ENCODE data around the gene BATF3. TPM values are rescaled to one million over a fixed set of nuclear protein-coding genes. Genes with fewer than 3 reads are reported as not detected.

The BATF3 gene
- total and polyA plus RNA-seq, 9 of the 15 experiments (the other 6 are each of a cell fraction or from before 2014, with no cell fraction given), result 0.40 to 3.8 (median 2.0) TPM

DNA sequence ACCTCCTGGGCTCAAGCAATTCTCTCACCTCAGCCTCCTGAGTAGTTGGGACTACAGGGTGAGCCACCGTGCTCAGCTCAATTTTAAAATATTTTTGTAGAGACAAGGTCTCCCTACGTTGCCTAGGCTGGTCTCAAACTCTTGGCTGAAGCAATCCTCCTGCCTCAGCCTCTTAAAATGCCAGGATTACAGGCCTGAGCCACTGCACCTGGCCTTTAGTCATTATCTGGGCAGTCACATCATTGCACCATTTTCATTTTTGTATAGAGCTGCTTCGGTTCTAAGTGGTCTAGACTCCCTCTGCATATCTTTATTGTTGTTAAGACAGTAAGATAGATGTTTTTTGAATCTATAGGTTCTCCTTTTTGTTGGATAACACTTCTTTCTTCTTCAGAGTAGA lies 51.2 kb downstream of the BATF3 start:
- no peaks in the 10 kb centered on the region for H3K79me2 ChIP-seq (ENCODE audit: control insufficient read depth, insufficient read depth, low read length)
- no peak overlapping the region for H3K9ac ChIP-seq (ENCODE audit: insufficient read depth in 1 of 2, low read depth in 2 of 2, low read length in 2 of 2)
- ChIA-PET POLR2A (interaction anchor here (0.6 to 1.4 kb wide), 4 partner anchors 17 to 42 kb away, joined by 3 to 5 read pairs (median 3); partner anchors contain the start of gene ATF3), CTCF (ENCODE audit: low intra/inter-chr PET ratio) (no interaction called here)
- no TSS peak for BruUV-seq (replicated peaks)
- intact Hi-C loops (cut with micrococcal nuclease), result no loop called here
- in situ Hi-C loops (cut with MboI), result no loop called here
- H3K4me1 ChIP-seq (replicated peaks in 1 of 2; ENCODE audit: control insufficient read depth in 2 of 2, insufficient read depth in 2 of 2, low read length in 2 of 2), result peaks cover 0 to 8% of the 10 kb centered on the region in 2 experiments; a peak in 4 of 5 replicates
- no peak overlapping the region for H3K4me3 ChIP-seq
- H2AFZ ChIP-seq (ENCODE audit: low read depth, low read length), result no peak overlapping the region
- H3K36me3 ChIP-seq (ENCODE audit: control insufficient read depth, insufficient read depth, low read length), result no peaks in the 10 kb centered on the region
- no peaks in the 10 kb centered on the region for H3K9me1 ChIP-seq (ENCODE audit: control insufficient read depth, insufficient read depth, low read length)
- ATAC-seq (no peak), DNase-seq (ENCODE audit: extremely low read depth in 1 of 4, low spot score in 3 of 4) (no peak), FAIRE-seq (no peak)
- no peaks in the 10 kb centered on the region for H4K20me1 ChIP-seq (replicated peaks; ENCODE audit: control insufficient read depth, insufficient read depth, low read length)
- no peak overlapping the region for H3K27ac ChIP-seq (ENCODE audit: extremely low read depth, low read depth, low read length)
- no peaks in the 10 kb centered on the region for H3K9me3 ChIP-seq (replicated peaks; ENCODE audit: control insufficient read depth, insufficient read depth, low read depth, low read length)
- TF ChIP-seq ETV6 (IDR thresholded peaks at IDR 0.05; ENCODE audit: borderline replicate concordance in 1 of 2, low read depth in 2 of 2, low read length in 1 of 2), result no peak
- TF ChIP-seq ETV6 (CRISPR knock-in tag; IDR thresholded peaks at IDR 0.05; ENCODE audit: borderline replicate concordance), result no peak
- WGBS (ENCODE audit: insufficient coverage, low coverage, missing lambda C conversion rate), result 0% methylated on average over 3 of the region's 3 CpGs
- no peak overlapping the region for H3K4me2 ChIP-seq (ENCODE audit: insufficient read depth, low read length)
- peaks cover 14 to 37% of the 10 kb centered on the region in 2 experiments; a peak in 4 of 5 replicates for H3K27me3 ChIP-seq (ENCODE audit: control insufficient read depth in 2 of 2, insufficient read depth in 2 of 2, low read length in 2 of 2)

DNA sequence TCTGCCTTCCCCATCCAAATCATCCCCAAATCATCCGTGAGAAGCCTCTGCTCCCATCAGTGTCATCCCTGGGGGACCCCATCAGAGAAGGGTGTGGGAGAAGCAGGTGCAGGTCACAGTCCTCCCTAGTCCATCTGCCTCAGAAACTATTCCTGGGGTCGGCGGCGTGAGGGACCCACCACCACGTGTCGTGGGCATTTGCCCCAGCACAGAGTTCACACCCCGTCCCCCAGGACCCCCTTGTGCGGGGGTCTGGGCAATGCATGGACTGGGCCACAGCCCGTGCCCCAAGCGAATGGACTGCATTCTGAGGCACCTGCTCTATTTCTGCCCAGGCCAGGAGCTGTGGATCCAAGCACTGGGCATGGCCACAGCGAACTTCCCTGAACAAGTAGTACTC lies 52.6 kb downstream of the BATF3 start:
- Histone ChIP-seq H3K9ac (ENCODE audit: insufficient read depth in 1 of 2, low read depth in 2 of 2, low read length in 2 of 2) (no peak overlapping the region), H3K27ac (ENCODE audit: extremely low read depth, low read depth, low read length) (no peak overlapping the region), H3K79me2 (ENCODE audit: control insufficient read depth, insufficient read depth, low read length) (no peaks in the 10 kb centered on the region), H3K36me3 (ENCODE audit: control insufficient read depth, insufficient read depth, low read length) (no peaks in the 10 kb centered on the region), H3K4me2 (ENCODE audit: insufficient read depth, low read length) (no peak overlapping the region; the same call in 1 of the 2 replicates), H3K4me1 (replicated peaks in 1 of 2; ENCODE audit: control insufficient read depth in 2 of 2, insufficient read depth in 2 of 2, low read length in 2 of 2) (peaks cover 0 to 8% of the 10 kb centered on the region in 2 experiments; a peak in 4 of 5 replicates), H3K27me3 (ENCODE audit: control insufficient read depth in 2 of 2, insufficient read depth in 2 of 2, low read length in 2 of 2) (peaks cover 19 to 44% of the 10 kb centered on the region in 2 experiments), H4K20me1 (replicated peaks; ENCODE audit: control insufficient read depth, insufficient read depth, low read length) (no peaks in the 10 kb centered on the region), H3K9me1 (ENCODE audit: control insufficient read depth, insufficient read depth, low read length) (no peaks in the 10 kb centered on the region), H3K4me3 (no peak overlapping the region), H2AFZ (ENCODE audit: low read depth, low read length) (peak overlapping the region; percentile 38; the same call in 1 of the 2 replicates), H3K9me3 (replicated peaks; ENCODE audit: control insufficient read depth, insufficient read depth, low read depth, low read length) (no peaks in the 10 kb centered on the region)
- intact Hi-C loops (cut with micrococcal nuclease), result no loop called here
- in situ Hi-C loops (cut with MboI), result no loop called here
- no TSS peak for BruUV-seq (replicated peaks)
- ChIA-PET CTCF (ENCODE audit: low intra/inter-chr PET ratio) (no interaction called here), POLR2A (interaction anchor here (1.2 to 1.4 kb wide), 2 partner anchors 35 to 39 kb away, joined by 3 to 5 read pairs; partner anchors contain the start of gene ATF3)
- no peak for ATAC-seq
- no peak for DNase-seq (ENCODE audit: extremely low read depth in 1 of 4, low spot score in 3 of 4)
- no peak for FAIRE-seq
- TF ChIP-seq ZNF583 (CRISPR knock-in tag; IDR thresholded peaks at IDR 0.05) (no peak), L3MBTL2 (IDR thresholded peaks at IDR 0.05) (0 out of 2 replicates have a peak, but pooled peaks have one; percentile 2), E2F3 (CRISPR knock-in tag; IDR thresholded peaks at IDR 0.05) (no peak), MYBL2 (IDR thresholded peaks at IDR 0.05; ENCODE audit: low read depth) (no peak), MYBL2 (CRISPR knock-in tag; IDR thresholded peaks at IDR 0.05; ENCODE audit: borderline replicate concordance) (no peak)
- 6% methylated on average over 11 of the region's 11 CpGs for WGBS (ENCODE audit: insufficient coverage, low coverage, missing lambda C conversion rate)
